OCI-LY1 (cell line): ENCODE data around the gene CIBAR2.

ENCODE experiments used
- H2AFZ ChIP-seq: fragments of 200-600 bp; sonication (generic), shearing (Covaris generic); 2 replicates; pipeline ENCODE4 v1.6.0; 2014; ENCODE audit warnings: antibody characterized with exemption, mild to moderate bottlenecking, low read length
- H3F3A ChIP-seq: fragments of 200-600 bp; sonication (generic), shearing (Covaris generic); 2 replicates; pipeline ENCODE4 v1.6.0; 2014; ENCODE audit warnings: mild to moderate bottlenecking, antibody characterized with exemption, low read length, moderate library complexity; ENCODE audit not compliant: insufficient read depth
- H3K27ac ChIP-seq: fragments of 200-600 bp; sonication (generic); 2 replicates; pipeline ENCODE4 v1.5.1; 2014; ENCODE audit warnings: low read length, mixed run types, mild to moderate bottlenecking, low read depth; ENCODE audit not compliant: poor library complexity, severe bottlenecking
- H3K27me3 ChIP-seq: fragments of 200-600 bp; sonication (generic); 2 replicates; pipeline ENCODE4 v1.6.0; 2014; ENCODE audit warnings: antibody characterized with exemption, mild to moderate bottlenecking, low read length, moderate library complexity; ENCODE audit not compliant: insufficient read depth
- H3K36me3 ChIP-seq: fragments of 200-600 bp; sonication (generic); 2 replicates; pipeline ENCODE4 v1.6.1; 2014; ENCODE audit warnings: mild to moderate bottlenecking, antibody characterized with exemption, low read length, moderate library complexity, mixed read lengths; ENCODE audit not compliant: insufficient read depth
- H3K4me1 ChIP-seq: fragments of 200-600 bp; sonication (generic); 2 replicates; pipeline ENCODE4 v1.5.1; 2014; ENCODE audit warnings: mild to moderate bottlenecking, low read length, moderate library complexity; ENCODE audit not compliant: insufficient read depth, severe bottlenecking
- H3K4me2 ChIP-seq: fragments of 200-600 bp; sonication (generic), shearing (Covaris generic); 2 replicates; pipeline ENCODE4 v1.6.1; 2014; ENCODE audit warnings: low read length
- H3K4me3 ChIP-seq: fragments of 200-600 bp; sonication (generic); 2 replicates; pipeline ENCODE4 v1.5.1; 2014; ENCODE audit warnings: low read length, low read depth, mild to moderate bottlenecking, mixed read lengths; ENCODE audit not compliant: poor library complexity, severe bottlenecking
- H3K79me2 ChIP-seq: fragments of 200-600 bp; shearing (Covaris generic); 2 replicates; pipeline ENCODE4 v1.6.1; 2016; ENCODE audit warnings: mixed run types, low read length, mixed read lengths; ENCODE audit not compliant: insufficient read depth
- H3K9ac ChIP-seq: fragments of 200-600 bp; sonication (generic), shearing (Covaris generic); 2 replicates; pipeline ENCODE4 v1.6.1; 2014; ENCODE audit warnings: mild to moderate bottlenecking, low read length, mixed read lengths
- H3K9me2 ChIP-seq: fragments of 200-600 bp; sonication (generic), shearing (Covaris generic); 2 replicates; pipeline ENCODE4 v1.6.1; 2014; ENCODE audit warnings: low read depth, mild to moderate bottlenecking, low read length, mixed read lengths
- H3K9me3 ChIP-seq: fragments of 200-600 bp; shearing (Covaris generic); 2 replicates; pipeline ENCODE4 v1.6.1; 2014; ENCODE audit warnings: low read length, mixed read lengths
- H4K20me1 ChIP-seq: fragments of 200-600 bp; sonication (generic), shearing (Covaris generic); 2 replicates; pipeline ENCODE4 v1.6.0; 2016; ENCODE audit warnings: mild to moderate bottlenecking, low read length; ENCODE audit not compliant: insufficient read depth
- EZH2 ChIP-seq: fragments of 200-600 bp; sonication (generic), shearing (Covaris generic); IDR thresholded peaks from 2 replicates; pipeline ENCODE4 v1.8.0; 2017; ENCODE audit warnings: borderline replicate concordance, mixed run types, mild to moderate bottlenecking, antibody characterized with exemption, low read length, moderate library complexity, mixed read lengths
- TF ChIP-seq, protein P1 (sequence below): fragments of 200-600 bp; sonication (generic), shearing (Covaris generic); IDR thresholded peaks from 2 replicates; pipeline ENCODE4 v1.5.1; 2017; ENCODE audit warnings: mild to moderate bottlenecking, antibody characterized with exemption, low read length, moderate library complexity, mixed read lengths

The CIBAR2 gene

DNA sequence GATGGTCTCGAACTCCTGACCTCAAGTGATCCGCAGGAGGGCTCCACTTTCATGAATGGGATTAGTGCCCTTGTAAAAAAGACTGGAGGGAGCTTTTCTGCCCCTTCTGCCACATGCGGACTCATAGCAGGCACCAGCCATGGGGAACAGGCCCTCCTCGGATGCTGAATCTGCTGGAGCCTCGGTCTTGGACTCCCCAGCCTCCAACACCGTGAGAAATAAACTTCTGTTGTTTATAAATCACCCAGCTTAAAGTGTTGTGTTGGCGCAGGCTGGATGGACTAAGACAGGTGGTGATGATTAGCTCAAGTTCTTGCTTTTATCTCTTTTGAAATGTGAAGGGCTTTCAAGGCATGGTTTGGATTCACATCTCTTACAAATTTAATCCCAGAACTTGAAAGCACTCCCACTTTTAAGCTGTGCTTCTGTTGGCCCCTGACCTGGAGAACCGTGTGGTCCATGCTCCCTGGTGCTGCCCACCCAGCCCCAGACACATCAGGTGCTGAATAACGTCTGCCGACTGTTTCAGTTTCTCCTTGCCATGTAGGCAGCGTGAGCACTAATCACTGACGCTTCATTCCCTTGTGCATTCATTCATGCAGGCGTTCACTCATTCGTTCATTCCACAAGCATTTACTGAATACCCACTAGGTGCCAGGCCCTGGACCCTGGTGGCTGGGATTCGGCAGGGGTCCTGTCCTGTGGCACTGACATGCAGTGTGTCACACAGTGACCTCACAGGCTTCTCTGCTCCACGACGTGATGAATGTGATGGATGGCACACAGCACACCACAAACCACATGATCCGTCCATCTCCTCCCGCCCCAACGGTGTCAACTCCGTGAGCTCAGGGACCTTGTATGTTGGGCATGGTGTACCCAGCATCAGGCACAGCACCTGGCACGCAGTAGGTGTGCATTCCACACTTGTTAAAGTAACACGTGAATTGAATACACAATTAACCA is 8.9 kb downstream of the CIBAR2 start:
- Histone ChIP-seq H3K4me2 (no peak overlapping the region), H3K9ac (no peak overlapping the region), H3K9me2 (no peaks in the 10 kb centered on the region), H3K36me3 (no peaks in the 10 kb centered on the region), H2AFZ (no peak overlapping the region), H3K9me3 (no peaks in the 10 kb centered on the region), H3K79me2 (no peaks in the 10 kb centered on the region), H3K27me3 (no peaks in the 10 kb centered on the region), H3K27ac (no peak overlapping the region), H3K4me3 (no peak overlapping the region), H3F3A (no peaks in the 10 kb centered on the region), H4K20me1 (no peaks in the 10 kb centered on the region), H3K4me1 (no peaks in the 10 kb centered on the region)
- no peak for TF ChIP-seq EZH2
- TF ChIP-seq, protein P1, sequence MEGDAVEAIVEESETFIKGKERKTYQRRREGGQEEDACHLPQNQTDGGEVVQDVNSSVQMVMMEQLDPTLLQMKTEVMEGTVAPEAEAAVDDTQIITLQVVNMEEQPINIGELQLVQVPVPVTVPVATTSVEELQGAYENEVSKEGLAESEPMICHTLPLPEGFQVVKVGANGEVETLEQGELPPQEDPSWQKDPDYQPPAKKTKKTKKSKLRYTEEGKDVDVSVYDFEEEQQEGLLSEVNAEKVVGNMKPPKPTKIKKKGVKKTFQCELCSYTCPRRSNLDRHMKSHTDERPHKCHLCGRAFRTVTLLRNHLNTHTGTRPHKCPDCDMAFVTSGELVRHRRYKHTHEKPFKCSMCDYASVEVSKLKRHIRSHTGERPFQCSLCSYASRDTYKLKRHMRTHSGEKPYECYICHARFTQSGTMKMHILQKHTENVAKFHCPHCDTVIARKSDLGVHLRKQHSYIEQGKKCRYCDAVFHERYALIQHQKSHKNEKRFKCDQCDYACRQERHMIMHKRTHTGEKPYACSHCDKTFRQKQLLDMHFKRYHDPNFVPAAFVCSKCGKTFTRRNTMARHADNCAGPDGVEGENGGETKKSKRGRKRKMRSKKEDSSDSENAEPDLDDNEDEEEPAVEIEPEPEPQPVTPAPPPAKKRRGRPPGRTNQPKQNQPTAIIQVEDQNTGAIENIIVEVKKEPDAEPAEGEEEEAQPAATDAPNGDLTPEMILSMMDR = no peak

DNA sequence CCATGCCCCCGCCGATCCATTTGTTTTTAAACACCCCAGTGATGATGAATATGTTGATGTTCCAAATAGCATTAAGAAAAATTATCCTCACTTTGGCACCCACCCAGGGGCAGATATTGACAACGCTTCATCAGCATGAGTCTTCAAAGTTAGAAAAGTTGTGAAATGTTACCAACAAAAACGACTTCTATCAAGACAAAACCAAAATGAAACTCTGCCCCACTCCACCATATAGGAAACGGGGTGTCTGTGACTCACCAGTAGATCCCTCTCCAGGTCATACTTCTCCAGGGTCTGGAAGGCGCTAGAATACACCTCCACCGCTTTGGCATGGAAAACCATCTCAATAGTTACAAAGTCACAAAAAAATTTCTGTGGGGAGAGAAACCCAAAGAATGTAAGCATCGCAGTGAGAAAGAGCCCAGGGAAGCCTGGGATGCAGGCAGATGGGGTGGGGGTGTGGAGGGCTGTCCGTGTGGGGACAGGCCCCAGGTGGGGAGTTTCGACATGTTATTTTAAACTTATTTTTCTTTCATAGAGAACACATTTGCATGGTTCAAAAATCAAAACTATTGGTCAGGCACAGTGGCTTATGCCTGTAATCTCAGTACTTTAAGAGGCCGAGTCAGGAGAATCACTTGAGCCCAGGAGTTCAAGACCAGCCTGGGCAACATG is 10.2 kb downstream of the CIBAR2 start:
- H3K27me3 ChIP-seq = no peaks in the 10 kb centered on the region
- H4K20me1 ChIP-seq = no peaks in the 10 kb centered on the region
- no peak overlapping the region for H3K4me2 ChIP-seq
- no peaks in the 10 kb centered on the region for H3K9me3 ChIP-seq
- H3K4me3 ChIP-seq = no peak overlapping the region
- no peaks in the 10 kb centered on the region for H3K9me2 ChIP-seq
- H3K4me1 ChIP-seq = no peaks in the 10 kb centered on the region
- no peak overlapping the region for H2AFZ ChIP-seq
- H3K27ac ChIP-seq = no peak overlapping the region
- no peaks in the 10 kb centered on the region for H3K79me2 ChIP-seq
- H3K9ac ChIP-seq = no peak overlapping the region
- no peaks in the 10 kb centered on the region for H3K36me3 ChIP-seq
- no peaks in the 10 kb centered on the region for H3F3A ChIP-seq
- no peak for TF ChIP-seq EZH2
- TF ChIP-seq, protein P1 = no peak

DNA sequence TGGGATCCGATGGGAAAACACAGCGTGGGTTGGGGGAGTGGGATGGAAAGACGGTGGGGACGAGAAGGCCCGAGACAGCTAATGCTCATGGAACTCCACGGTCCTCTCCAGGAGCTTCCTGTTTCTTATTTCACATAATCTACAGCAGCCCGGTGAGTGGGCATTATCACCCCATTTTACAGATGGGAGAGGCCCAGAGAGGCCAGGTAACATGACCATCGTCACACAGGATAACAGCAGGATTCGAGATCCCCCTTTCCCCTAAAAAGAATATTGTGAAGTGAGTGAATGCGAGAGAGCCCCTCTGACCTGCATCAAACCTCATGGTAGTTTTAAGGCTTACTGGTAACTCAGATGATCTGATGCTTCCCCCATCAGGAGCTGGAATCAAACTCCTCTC is 12.0 kb downstream of the CIBAR2 start:
- Histone ChIP-seq H3K79me2 (no peaks in the 10 kb centered on the region), H3K36me3 (no peaks in the 10 kb centered on the region), H3K4me2 (no peak overlapping the region), H2AFZ (no peak overlapping the region), H3K9me3 (no peaks in the 10 kb centered on the region), H3K27me3 (0 out of 2 replicates have a peak, but pooled peaks cover 3% of the 10 kb centered on the region), H3F3A (no peaks in the 10 kb centered on the region), H3K4me1 (no peaks in the 10 kb centered on the region), H3K4me3 (no peak overlapping the region), H3K9ac (no peak overlapping the region), H4K20me1 (no peaks in the 10 kb centered on the region), H3K9me2 (no peaks in the 10 kb centered on the region), H3K27ac (no peak overlapping the region)
- TF ChIP-seq, protein P1 = no peak
- TF ChIP-seq EZH2 = no peak
